AG10803 (cell line): ENCODE results near the gene SLC2A9.

Experiments
- DNase-seq: peaks from one replicate; pipeline ENCODE4 v3.0.0; 2010; ENCODE audit warnings: low read depth
- H3K4me3 ChIP-seq: 2 replicates; pipeline ENCODE4 v1.5.1; 2011; ENCODE audit warnings: mild to moderate bottlenecking, low read length, control low read depth
- CTCF ChIP-seq: conservative IDR thresholded peaks from 2 replicates; pipeline ENCODE4 v1.5.1; 2011; ENCODE audit warnings: mild to moderate bottlenecking, low read length, control low read depth, inconsistent platforms

The SLC2A9 gene

GRCh38 chr4:9895333-9895705 lies 126.0 kb downstream of the SLC2A9 start:
- TF ChIP-seq CTCF = no peak
- DNase-seq = no peak
- no peak overlapping the region for H3K4me3 ChIP-seq

- DNase-seq = no peak
- TF ChIP-seq CTCF = no peak
- H3K4me3 ChIP-seq = no peak overlapping the region
Measured at GRCh38 chr4:9894644-9895332, 126.5 kb downstream of the SLC2A9 start.

DNA sequence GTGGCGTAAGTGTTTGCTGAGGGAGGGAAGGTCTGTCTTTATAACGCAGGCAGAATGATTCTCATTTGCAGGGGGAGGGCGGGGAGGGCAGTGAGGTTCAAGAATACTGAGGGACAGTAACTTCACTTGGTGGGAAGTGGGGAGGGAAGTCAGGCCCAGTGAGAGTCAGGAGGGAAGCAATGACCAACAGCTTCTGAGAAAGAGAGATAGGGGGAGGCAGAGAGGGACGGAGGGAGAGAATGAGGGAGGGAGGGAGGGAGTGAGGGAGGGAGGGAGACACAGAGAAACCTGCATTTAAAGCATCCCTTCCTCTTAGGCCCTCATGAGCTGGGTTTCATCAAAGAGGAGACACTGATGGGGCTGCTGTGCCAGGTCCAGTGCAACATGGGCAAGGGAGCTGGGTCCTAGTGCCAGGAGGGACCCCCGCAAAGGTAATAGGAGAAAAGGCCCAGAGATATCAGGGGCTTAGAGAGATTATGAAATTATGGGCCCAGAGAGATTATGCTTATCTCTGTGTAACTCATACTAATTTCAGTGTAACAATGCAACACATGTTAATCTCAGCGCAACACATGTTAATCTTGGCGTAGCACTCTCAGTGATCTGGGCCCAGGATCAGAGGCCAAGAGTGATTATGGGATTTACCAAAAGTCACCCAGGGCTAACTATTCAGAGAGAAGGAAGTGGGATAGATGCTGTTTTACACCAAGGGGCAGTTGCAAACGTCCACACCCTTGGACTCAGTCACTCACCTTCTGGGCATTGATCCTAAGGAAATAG lies 127.8 kb downstream of the SLC2A9 start:
- DNase-seq = no peak
- no peak overlapping the region for H3K4me3 ChIP-seq
- TF ChIP-seq CTCF = no peak

DNA sequence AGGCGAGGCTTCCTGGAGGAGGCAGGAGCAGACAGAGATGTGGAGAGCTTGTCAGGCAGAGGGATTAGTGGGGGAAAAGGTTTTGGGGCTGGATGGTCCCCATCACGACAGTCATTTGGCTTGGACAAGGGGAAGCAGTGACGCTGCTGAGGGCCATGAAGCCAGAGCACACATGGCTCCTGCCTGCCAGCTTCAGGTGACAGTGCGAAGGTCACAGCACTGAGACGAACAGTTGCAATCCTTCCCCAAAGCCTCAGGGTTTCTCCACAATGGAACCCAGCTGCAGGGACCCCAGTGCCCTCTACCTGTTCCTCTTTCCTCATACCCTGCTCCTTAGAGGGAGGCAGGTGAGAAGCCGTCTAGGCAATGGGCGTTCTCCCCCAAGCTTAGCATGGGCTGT lies 129.6 kb downstream of the SLC2A9 start:
- TF ChIP-seq CTCF = no peak
- no peak for DNase-seq
- H3K4me3 ChIP-seq = no peak overlapping the region

- H3K4me3 ChIP-seq = no peak overlapping the region
- TF ChIP-seq CTCF = no peak
- DNase-seq = no peak
Measured at GRCh38 chr4:9891056-9891455, 130.2 kb downstream of the SLC2A9 start.

DNA sequence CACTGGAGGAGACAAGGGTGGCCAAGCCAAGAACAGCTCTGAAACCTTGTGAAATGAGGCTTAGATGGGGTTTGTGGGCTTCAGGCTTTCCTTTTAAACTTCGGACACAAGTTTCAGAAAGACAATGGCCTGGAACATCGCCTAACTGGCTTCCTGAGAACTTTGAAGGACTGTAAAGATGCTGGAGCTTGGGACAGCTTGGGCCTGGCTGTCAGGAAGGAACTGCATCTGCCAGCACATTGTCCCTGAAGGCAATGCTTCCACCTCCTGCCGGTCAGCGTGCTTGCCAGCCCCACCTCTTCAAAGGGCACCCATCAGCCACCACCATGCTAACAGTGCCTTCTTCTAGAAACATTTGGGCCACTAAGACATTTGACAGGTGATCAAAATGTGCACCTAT lies 132.0 kb downstream of the SLC2A9 start:
- TF ChIP-seq CTCF = no peak
- H3K4me3 ChIP-seq = no peak overlapping the region
- DNase-seq = no peak

DNA sequence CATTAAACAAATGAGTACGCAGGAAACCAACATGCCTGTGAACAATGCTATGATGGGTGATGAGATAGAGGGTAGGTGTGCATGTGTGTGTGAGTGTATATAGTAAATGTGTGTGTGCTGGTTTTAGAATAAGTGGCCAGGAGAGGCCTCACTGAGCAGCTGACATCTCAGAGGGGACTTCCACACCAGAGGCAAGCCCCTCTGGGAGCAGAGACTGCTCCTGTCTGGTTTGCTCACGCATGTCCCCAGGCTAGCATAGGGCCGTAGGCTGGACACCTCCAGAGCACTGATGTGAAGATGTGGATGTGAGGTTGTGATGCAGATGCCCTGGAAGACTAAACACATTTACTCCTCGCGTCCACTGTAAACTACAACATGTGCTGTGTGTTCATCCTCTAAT lies 135.3 kb downstream of the SLC2A9 start:
- no peak overlapping the region for H3K4me3 ChIP-seq
- DNase-seq = no peak
- no peak for TF ChIP-seq CTCF
